Mesangial cell (primary cell): ENCODE measurements around the gene ARPP21. TPM values are rescaled to one million over a fixed set of nuclear protein-coding genes. Genes with fewer than 3 reads are reported as not detected.

Experiments
- total RNA-seq: library from RNA; depleted of rRNA; stranded (reverse); fragments of >200 nt; gene quantifications from 2 replicates; pipeline ENCODE4 v1.2.3, GENCODE V29; 2015

ARPP21 gene
- 0.49 and 0.63 TPM in 2 replicates for total RNA-seq

GRCh38 chr3:35639254-35640186 is at the start of gene ARPP21:
ARPP21 (plus strand) TSS chr3:35639525; CDS start chr3:35681752, 42,227 bp downstream.

